HepG2 (cell line): ENCODE results near the gene FOXS1. TPM values are rescaled to one million over a fixed set of nuclear protein-coding genes. Genes with fewer than 3 reads are reported as not detected.

Experiments used
- CREM ChIP-seq, 2 experiments: sonication (generic) in 1 of 2; formaldehyde crosslinking in 1 of 2; IDR thresholded peaks; 2 replicates each; pipeline versions ENCODE4 v1.4.0 to v1.6.1; 2016 to 2020; ENCODE audit warnings: antibody characterized with exemption in 1 of 2, mild to moderate bottlenecking in 1 of 2, missing genetic modification reagents in 1 of 2
- DNMT1 ChIP-seq: sonication (generic); formaldehyde crosslinking; IDR thresholded peaks from 2 replicates; pipeline ENCODE4 v1.5.1; 2020; ENCODE audit warnings: mild to moderate bottlenecking, missing genetic modification reagents
- FOXA1 ChIP-seq, 2 experiments: fragments of 450-650 bp in 1 of 2; sonication (generic) in 1 of 2; formaldehyde crosslinking in 1 of 2; IDR thresholded peaks; 2 replicates each; pipeline versions ENCODE4 v1.4.0 to v1.6.1; 2016 to 2020; ENCODE audit warnings: missing genetic modification reagents in 1 of 2
- FOXC1 ChIP-seq: sonication (generic); formaldehyde crosslinking; IDR thresholded peaks from 2 replicates; pipeline ENCODE4 v1.8.0; 2022; ENCODE audit warnings: mild to moderate bottlenecking, missing genetic modification reagents, borderline replicate concordance
- KAT7 ChIP-seq: IDR thresholded peaks from 2 replicates; pipeline ENCODE4 v1.6.1; 2018; ENCODE audit warnings: borderline replicate concordance, missing compliant biosample characterization
- KMT2A ChIP-seq: sonication (generic); formaldehyde crosslinking; IDR thresholded peaks from 2 replicates; pipeline ENCODE4 v1.4.0; 2020; ENCODE audit warnings: missing genetic modification reagents
- MAFK ChIP-seq, 2 experiments: IDR thresholded peaks in 1 of 2; conservative IDR thresholded peaks in 1 of 2; 2 replicates each; pipeline ENCODE4 v1.6.1; 2011; ENCODE audit warnings: improper control_type of control experiment in 2 of 2, low read length in 2 of 2
- MED1 ChIP-seq: sonication (generic); formaldehyde crosslinking; IDR thresholded peaks from 2 replicates; pipeline ENCODE4 v1.4.0; 2020; ENCODE audit warnings: missing genetic modification reagents
- RAD21 ChIP-seq: fragments of 450-650 bp; formaldehyde crosslinking; IDR thresholded peaks from 2 replicates; pipeline ENCODE4 v1.5.0; 2020; ENCODE audit warnings: mild to moderate bottlenecking
- SNAPC2 ChIP-seq: sonication (generic); formaldehyde crosslinking; IDR thresholded peaks from 2 replicates; pipeline ENCODE4 v1.8.1; 2022; ENCODE audit warnings: mild to moderate bottlenecking, missing genetic modification reagents
- TP53 ChIP-seq: sonication (generic); formaldehyde crosslinking; conservative IDR thresholded peaks from 2 replicates; pipeline ENCODE4 v1.4.0; 2020; ENCODE audit warnings: missing genetic modification reagents
- ZFYVE20 ChIP-seq: sonication (generic); formaldehyde crosslinking; IDR thresholded peaks from 2 replicates; pipeline ENCODE4 v1.8.0; 2023; ENCODE audit warnings: low read depth, mild to moderate bottlenecking, moderate library complexity, missing genetic modification reagents, borderline replicate concordance
- ZMYM4 ChIP-seq: sonication (generic); formaldehyde crosslinking; IDR thresholded peaks from 2 replicates; pipeline ENCODE4 v1.8.1; 2023; ENCODE audit warnings: mild to moderate bottlenecking, missing genetic modification reagents
- ZNF263 ChIP-seq: sonication (generic); formaldehyde crosslinking; IDR thresholded peaks from 2 replicates; pipeline ENCODE4 v1.4.0; 2020; ENCODE audit warnings: missing genetic modification reagents
- ZNF382 ChIP-seq: sonication (generic); formaldehyde crosslinking; IDR thresholded peaks from 2 replicates; pipeline ENCODE4 v1.5.0; 2020; ENCODE audit warnings: missing genetic modification reagents, mild to moderate bottlenecking, borderline replicate concordance
- ZNF496 ChIP-seq: sonication (generic); formaldehyde crosslinking; IDR thresholded peaks from 2 replicates; pipeline ENCODE4 v1.8.1; 2023; ENCODE audit warnings: mild to moderate bottlenecking, moderate library complexity, missing genetic modification reagents; ENCODE audit not compliant: insufficient replicate concordance
- ZNF501 ChIP-seq: sonication (generic); formaldehyde crosslinking; IDR thresholded peaks from 2 replicates; pipeline ENCODE4 v1.5.1; 2020; ENCODE audit warnings: mild to moderate bottlenecking, moderate library complexity, missing genetic modification reagents
- ZNF749 ChIP-seq: sonication (generic); formaldehyde crosslinking; IDR thresholded peaks from 2 replicates; pipeline ENCODE4 v1.8.0; 2022; ENCODE audit warnings: mild to moderate bottlenecking, missing genetic modification reagents, moderate library complexity, borderline replicate concordance
- polyA plus RNA-seq, 8 experiments: library from polyadenylated mRNA; depleted of rRNA in 3 of 8; stranded (reverse) in 7 of 8; unstranded in 1 of 8; fragments of >200 nt; fragmentation: Illumina TruSeq in 4 of 8; extraction: Trizol in 4 of 8; gene quantifications; 2 replicates each; pipeline versions ENCODE4 v1.2.1 to v1.2.3, GENCODE V29; 2011 to 2016; ENCODE audit warnings: low read depth in 4 of 8, missing spikeins in 1 of 8, mixed read lengths in 1 of 8; ENCODE audit not compliant: insufficient read depth in 1 of 8
- total RNA-seq, 5 experiments: library from RNA; depleted of rRNA; stranded (reverse); fragments of >200 nt; fragmentation: Illumina TruSeq; extraction: Trizol; gene quantifications; 2 replicates each; pipeline ENCODE4 v1.2.3, GENCODE V29; 2016; ENCODE audit warnings: low read depth in 1 of 5
- TF ChIP-seq, protein P1 (sequence below): sonication (generic); IDR thresholded peaks from 2 replicates; pipeline ENCODE4 v1.6.1; 2016; ENCODE audit warnings: low read depth, borderline replicate concordance
- TF ChIP-seq, protein P2 (sequence below): sonication (generic); formaldehyde crosslinking; IDR thresholded peaks from 2 replicates; pipeline ENCODE4 v1.5.1; 2020; ENCODE audit warnings: mild to moderate bottlenecking, moderate library complexity, missing genetic modification reagents
- TF ChIP-seq, protein P3 (sequence below): sonication (generic); formaldehyde crosslinking; IDR thresholded peaks from 2 replicates; pipeline ENCODE4 v1.5.0; 2020; ENCODE audit warnings: mild to moderate bottlenecking, missing genetic modification reagents, borderline replicate concordance

The FOXS1 gene
- total and polyA plus RNA-seq, 2 of the 13 experiments (the other 11 are each of a cell fraction or from before 2014, with no cell fraction given), result not detected

DNA sequence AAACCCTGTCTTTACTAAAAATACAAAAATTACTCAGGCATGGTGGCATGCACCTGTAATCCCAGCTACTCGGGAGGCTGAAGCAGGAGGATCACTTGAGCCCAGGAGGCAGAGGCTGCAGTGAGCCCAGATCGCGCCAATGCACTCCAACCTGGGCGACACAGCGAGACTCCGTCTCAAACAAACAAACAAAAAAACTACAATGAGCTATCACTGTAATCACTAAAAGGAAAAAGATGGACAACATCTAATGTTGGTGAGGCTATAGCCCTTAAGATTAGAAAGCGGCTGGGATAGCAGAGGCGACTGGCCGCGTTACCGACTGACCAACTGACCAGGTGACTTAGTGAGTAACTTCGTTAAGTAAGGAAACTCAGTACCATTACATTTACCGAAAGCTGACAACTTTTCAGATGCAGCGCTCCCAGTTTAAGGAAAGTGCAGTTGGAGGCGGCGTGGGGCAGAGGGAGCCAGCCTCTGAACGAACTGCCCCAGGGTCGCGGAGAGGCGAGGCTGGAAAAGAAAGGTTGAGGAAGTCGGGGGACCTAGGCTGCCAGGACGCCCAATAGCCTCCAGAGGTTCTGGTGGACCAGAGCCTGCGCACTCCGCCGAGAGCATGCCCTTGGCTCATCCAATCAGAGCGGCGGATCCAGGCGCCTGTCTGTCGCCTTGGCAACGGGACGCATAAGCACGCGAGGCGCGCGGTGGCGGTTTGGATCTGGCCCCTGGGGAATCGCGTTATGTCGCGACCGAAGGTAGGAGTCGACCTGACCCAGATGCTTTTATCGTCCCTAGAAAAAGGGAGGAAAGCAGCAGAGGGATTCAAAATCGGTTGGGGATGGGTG is 34.0 kb upstream of the FOXS1 start (continued):
- no peak for TF ChIP-seq FOXA1 (IDR thresholded peaks at IDR 0.05)
- peak; percentile 36; the same call in 1 of the 2 replicates for TF ChIP-seq FOXA1 (CRISPR knock-in tag; IDR thresholded peaks at IDR 0.05)
- 0 out of 2 replicates have a peak, but pooled peaks have one; percentile 77 for TF ChIP-seq TP53 (CRISPR knock-in tag)
- TF ChIP-seq, protein P1, sequence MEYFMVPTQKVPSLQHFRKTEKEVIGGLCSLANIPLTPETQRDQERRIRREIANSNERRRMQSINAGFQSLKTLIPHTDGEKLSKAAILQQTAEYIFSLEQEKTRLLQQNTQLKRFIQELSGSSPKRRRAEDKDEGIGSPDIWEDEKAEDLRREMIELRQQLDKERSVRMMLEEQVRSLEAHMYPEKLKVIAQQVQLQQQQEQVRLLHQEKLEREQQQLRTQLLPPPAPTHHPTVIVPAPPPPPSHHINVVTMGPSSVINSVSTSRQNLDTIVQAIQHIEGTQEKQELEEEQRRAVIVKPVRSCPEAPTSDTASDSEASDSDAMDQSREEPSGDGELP, result no peak
- no peak for TF ChIP-seq MAFK (conservative IDR thresholded peaks at IDR 0.05 in 1 of 2, IDR thresholded peaks at IDR 0.05 in 1 of 2; ENCODE audit: low read length in 2 of 2)
- TF ChIP-seq, protein P2, sequence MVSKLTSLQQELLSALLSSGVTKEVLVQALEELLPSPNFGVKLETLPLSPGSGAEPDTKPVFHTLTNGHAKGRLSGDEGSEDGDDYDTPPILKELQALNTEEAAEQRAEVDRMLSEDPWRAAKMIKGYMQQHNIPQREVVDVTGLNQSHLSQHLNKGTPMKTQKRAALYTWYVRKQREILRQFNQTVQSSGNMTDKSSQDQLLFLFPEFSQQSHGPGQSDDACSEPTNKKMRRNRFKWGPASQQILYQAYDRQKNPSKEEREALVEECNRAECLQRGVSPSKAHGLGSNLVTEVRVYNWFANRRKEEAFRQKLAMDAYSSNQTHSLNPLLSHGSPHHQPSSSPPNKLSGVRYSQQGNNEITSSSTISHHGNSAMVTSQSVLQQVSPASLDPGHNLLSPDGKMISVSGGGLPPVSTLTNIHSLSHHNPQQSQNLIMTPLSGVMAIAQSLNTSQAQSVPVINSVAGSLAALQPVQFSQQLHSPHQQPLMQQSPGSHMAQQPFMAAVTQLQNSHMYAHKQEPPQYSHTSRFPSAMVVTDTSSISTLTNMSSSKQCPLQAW (CRISPR knock-in tag), result peak; percentile 64
- TF ChIP-seq FOXC1 (CRISPR knock-in tag), result peak; percentile 13; the same call in 1 of the 2 replicates
- TF ChIP-seq RAD21 (CRISPR knock-in tag), result peak; percentile 45
- TF ChIP-seq ZNF382 (CRISPR knock-in tag), result no peak
- TF ChIP-seq ZNF501, result peak; percentile 99
- no peak for TF ChIP-seq ZNF749
- TF ChIP-seq ZNF496 (CRISPR knock-in tag), result no peak
- TF ChIP-seq, protein P3, sequence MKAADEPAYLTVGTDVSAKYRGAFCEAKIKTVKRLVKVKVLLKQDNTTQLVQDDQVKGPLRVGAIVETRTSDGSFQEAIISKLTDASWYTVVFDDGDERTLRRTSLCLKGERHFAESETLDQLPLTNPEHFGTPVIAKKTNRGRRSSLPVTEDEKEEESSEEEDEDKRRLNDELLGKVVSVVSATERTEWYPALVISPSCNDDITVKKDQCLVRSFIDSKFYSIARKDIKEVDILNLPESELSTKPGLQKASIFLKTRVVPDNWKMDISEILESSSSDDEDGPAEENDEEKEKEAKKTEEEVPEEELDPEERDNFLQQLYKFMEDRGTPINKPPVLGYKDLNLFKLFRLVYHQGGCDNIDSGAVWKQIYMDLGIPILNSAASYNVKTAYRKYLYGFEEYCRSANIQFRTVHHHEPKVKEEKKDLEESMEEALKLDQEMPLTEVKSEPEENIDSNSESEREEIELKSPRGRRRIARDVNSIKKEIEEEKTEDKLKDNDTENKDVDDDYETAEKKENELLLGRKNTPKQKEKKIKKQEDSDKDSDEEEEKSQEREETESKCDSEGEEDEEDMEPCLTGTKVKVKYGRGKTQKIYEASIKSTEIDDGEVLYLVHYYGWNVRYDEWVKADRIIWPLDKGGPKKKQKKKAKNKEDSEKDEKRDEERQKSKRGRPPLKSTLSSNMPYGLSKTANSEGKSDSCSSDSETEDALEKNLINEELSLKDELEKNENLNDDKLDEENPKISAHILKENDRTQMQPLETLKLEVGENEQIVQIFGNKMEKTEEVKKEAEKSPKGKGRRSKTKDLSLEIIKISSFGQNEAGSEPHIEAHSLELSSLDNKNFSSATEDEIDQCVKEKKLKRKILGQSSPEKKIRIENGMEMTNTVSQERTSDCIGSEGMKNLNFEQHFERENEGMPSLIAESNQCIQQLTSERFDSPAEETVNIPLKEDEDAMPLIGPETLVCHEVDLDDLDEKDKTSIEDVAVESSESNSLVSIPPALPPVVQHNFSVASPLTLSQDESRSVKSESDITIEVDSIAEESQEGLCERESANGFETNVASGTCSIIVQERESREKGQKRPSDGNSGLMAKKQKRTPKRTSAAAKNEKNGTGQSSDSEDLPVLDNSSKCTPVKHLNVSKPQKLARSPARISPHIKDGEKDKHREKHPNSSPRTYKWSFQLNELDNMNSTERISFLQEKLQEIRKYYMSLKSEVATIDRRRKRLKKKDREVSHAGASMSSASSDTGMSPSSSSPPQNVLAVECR (CRISPR knock-in tag), result peak; percentile 99
- TF ChIP-seq CREM (IDR thresholded peaks at IDR 0.05), result peak; percentile 8; the same call in 1 of the 2 replicates
- TF ChIP-seq CREM (CRISPR knock-in tag; IDR thresholded peaks at IDR 0.05), result no peak
- peak; percentile 75 for TF ChIP-seq ZMYM4 (CRISPR knock-in tag)
- 0 out of 2 replicates have a peak, but pooled peaks have one; percentile 40 for TF ChIP-seq ZNF263 (CRISPR knock-in tag)
- no peak for TF ChIP-seq SNAPC2
- peak; percentile 64 for TF ChIP-seq KMT2A (CRISPR knock-in tag)
- TF ChIP-seq DNMT1 (CRISPR knock-in tag), result no peak
- peak; percentile 34 for TF ChIP-seq MED1 (CRISPR knock-in tag)
- no peak for TF ChIP-seq KAT7 (CRISPR knock-in tag)
- no peak for TF ChIP-seq ZFYVE20 (CRISPR knock-in tag)
